Endothelial cell of umbilical vein (primary cell): ENCODE data around the gene VAT1. TPM values are rescaled to one million over a fixed set of nuclear protein-coding genes. Genes with fewer than 3 reads are reported as not detected.
A peak's percentile ranks its signal among the peaks of the same experiment; 100 is the strongest.
"Not testable (repeated sequence)": the region's sequence is repeated elsewhere in the genome, so short reads cannot be mapped to it uniquely, and the experiment has no call there.

Experiments
- BruUV-seq: library from RNA; stranded (reverse); fragments of 400-500 nt; replicated peaks from 2 replicates; lab custom pipeline; 2021; lab: Mats Ljungman, UMichigan
- CTCF ChIA-PET: fragments of 300-600, 350-600 bp; sonication (Branson Sonifier 250); formaldehyde crosslinking; loops from one replicate; lab custom pipeline; 2021; ENCODE audit warnings: antibody characterized with exemption, inconsistent platforms; lab: Charles Lee
- POLR2A ChIA-PET: fragments of 300-600, 350-600 bp; sonication (Branson Sonifier 250); formaldehyde crosslinking; loops from one replicate; lab custom pipeline; 2021; ENCODE audit warnings: antibody characterized with exemption, inconsistent platforms; lab: Charles Lee
- DNase-seq: peaks from one replicate; pipeline ENCODE4 v3.0.0-alpha.2; 2011; ENCODE audit warnings: low read depth, low spot score
- FAIRE-seq: peaks from 2 replicates; lab custom pipeline; 2011; peaks lifted over from hg19 to GRCh38; lab: Jason Lieb, UNC
- H2AFZ ChIP-seq: 2 replicates; pipeline ENCODE4 v1.6.0; 2012; ENCODE audit warnings: low read depth, low read length, control low read depth, inconsistent platforms
- H3K27ac ChIP-seq: 2 replicates; pipeline ENCODE4 v1.5.1; 2011; ENCODE audit warnings: low read depth, mild to moderate bottlenecking, control low read depth, low read length, moderate library complexity; ENCODE audit not compliant: insufficient read depth
- H3K27me3 ChIP-seq, 2 experiments: 2 replicates each; pipeline versions ENCODE4 v1.6.0 to v1.6.1; 2011; ENCODE audit warnings: low read length in 2 of 2, mixed read lengths in 1 of 2; ENCODE audit not compliant: control insufficient read depth in 2 of 2, insufficient read depth in 2 of 2
- H3K36me3 ChIP-seq, 2 experiments: 2 replicates in 1 of 2; 3 replicates in 1 of 2; pipeline ENCODE4 v1.5.1; 2011; ENCODE audit warnings: low read length in 2 of 2, mild to moderate bottlenecking in 1 of 2, moderate library complexity in 1 of 2; ENCODE audit not compliant: control insufficient read depth in 2 of 2, insufficient read depth in 2 of 2; ENCODE audit errors: extremely low read depth in 1 of 2
- H3K4me1 ChIP-seq: 3 replicates; pipeline ENCODE4 v1.5.1; 2011; ENCODE audit warnings: mild to moderate bottlenecking, low read length; ENCODE audit not compliant: control insufficient read depth, insufficient read depth; ENCODE audit errors: extremely low read depth
- H3K4me2 ChIP-seq: 2 replicates; pipeline ENCODE4 v1.6.1; 2011; ENCODE audit warnings: low read length, control low read depth, mixed read lengths; ENCODE audit not compliant: insufficient read depth
- H3K4me3 ChIP-seq, 3 experiments: fragments of 200-600 bp in 1 of 3; sonication (generic), shearing (Covaris generic) in 1 of 3; replicated peaks in 1 of 3; 2 replicates each; pipeline ENCODE4 v1.5.1; 2011 to 2016; ENCODE audit warnings: control low read depth in 3 of 3, low read length in 3 of 3, mild to moderate bottlenecking in 2 of 3, inconsistent platforms in 1 of 3, low read depth in 1 of 3, moderate library complexity in 1 of 3; ENCODE audit not compliant: insufficient read depth in 1 of 3
- H3K79me2 ChIP-seq: 2 replicates; pipeline ENCODE4 v1.6.0; 2012; ENCODE audit warnings: low read length, inconsistent platforms; ENCODE audit not compliant: control insufficient read depth, insufficient read depth
- H3K9ac ChIP-seq: replicated peaks from 2 replicates; pipeline ENCODE3; 2011; ENCODE audit warnings: low read length, control low read depth; ENCODE audit not compliant: insufficient read depth; ENCODE audit errors: extremely low read depth
- H3K9me1 ChIP-seq: replicated peaks from 3 replicates; pipeline ENCODE4 v1.6.0; 2011; ENCODE audit warnings: mild to moderate bottlenecking, low read length; ENCODE audit not compliant: control insufficient read depth, insufficient read depth; ENCODE audit errors: extremely low read depth
- H3K9me3 ChIP-seq: replicated peaks from 2 replicates; pipeline ENCODE4 v1.5.1; 2012; ENCODE audit warnings: low read length, inconsistent platforms; ENCODE audit not compliant: control insufficient read depth, insufficient read depth
- H4K20me1 ChIP-seq: replicated peaks from 2 replicates; pipeline ENCODE3; 2011; ENCODE audit warnings: mild to moderate bottlenecking, low read length; ENCODE audit not compliant: control insufficient read depth, insufficient read depth; ENCODE audit errors: extremely low read depth
- GATA2 ChIP-seq: IDR thresholded peaks from 2 replicates; pipeline ENCODE4 v1.7.0; 2011; ENCODE audit warnings: low read depth, mild to moderate bottlenecking, moderate library complexity, mixed read lengths, low read length; ENCODE audit not compliant: insufficient read length, insufficient read depth
- JUN ChIP-seq: IDR thresholded peaks from 2 replicates; pipeline ENCODE4 v1.6.1; 2011; ENCODE audit warnings: borderline replicate concordance, low read depth; ENCODE audit not compliant: insufficient read length, insufficient read depth
- MYC ChIP-seq: IDR thresholded peaks from one replicate; pipeline ENCODE4 v1.6.1; 2011; ENCODE audit warnings: mild to moderate bottlenecking, low read depth, low read length
- POLR2A ChIP-seq: IDR thresholded peaks from 2 replicates; pipeline ENCODE4 v1.6.1; 2012; ENCODE audit warnings: low read depth, mild to moderate bottlenecking, control low read depth, low read length
- dilution Hi-C: fragments of 300-500 bp; cut with MboI; formaldehyde crosslinking; loops from one replicate; pipeline ENCODE4 v1.15.0; 2019; ENCODE audit warnings: low sequenced_read_pairs; ENCODE audit not compliant: extremely low pct_ligation_motif_present
- intact Hi-C: fragments of 100-400 bp; cut with micrococcal nuclease; formaldehyde crosslinking; loops from one replicate; pipeline ENCODE4 v1.10.0; 2022
- polyA plus RNA-seq, 4 experiments: library from polyadenylated mRNA; depleted of rRNA in 3 of 4; stranded (reverse) in 3 of 4; unstranded in 1 of 4; fragments of >200 nt; gene quantifications; 2 replicates each; pipeline versions ENCODE4 v1.2.1 to v1.2.3, GENCODE V29; 2011 to 2012; ENCODE audit warnings: missing spikeins in 1 of 4
- total RNA-seq: library from RNA; stranded (reverse); gene quantifications from 2 replicates; pipeline ENCODE4 v1.2.3, GENCODE V29; 2021
- TF ChIP-seq, protein P1 (sequence below): IDR thresholded peaks from 2 replicates; pipeline ENCODE4 v1.6.1; 2011; ENCODE audit not compliant: insufficient read depth, insufficient read length

Gene VAT1
- total and polyA plus RNA-seq, 2 donors (not counting 3 experiments of a cell fraction or from before 2014, with no cell fraction given), result 339 to 482 TPM

- H3K4me1 ChIP-seq, result peaks cover 17% of the 10 kb centered on the region
- FAIRE-seq (no peak), DNase-seq (no peak)
- POLR2A ChIA-PET, result no interaction called here
- BruUV-seq, result no TSS peak
- CTCF ChIA-PET, result interaction anchor here (2.2 kb wide), 1 partner anchor 18 kb away, joined by 15 read pairs; the partner anchor contains the start of gene RPL27
- dilution Hi-C loops, result no loop called here
- no peaks in the 10 kb centered on the region for H3K27me3 ChIP-seq
- H3K4me2 ChIP-seq, result peak within 1 kb of the TSS; percentile 59
- H3K27ac ChIP-seq, result peak within 1 kb of the TSS; percentile 1
- H4K20me1 ChIP-seq, result no peaks in the 10 kb centered on the region
- peak within 1 kb of the TSS; percentile 42 for H3K9ac ChIP-seq
- H3K79me2 ChIP-seq, result peaks cover 11% of the 10 kb centered on the region
- TF ChIP-seq JUN, result no peak
- TF ChIP-seq POLR2A, result no peak
- TF ChIP-seq MYC, result no peak
- no peak for TF ChIP-seq GATA2
- TF ChIP-seq, protein P1, sequence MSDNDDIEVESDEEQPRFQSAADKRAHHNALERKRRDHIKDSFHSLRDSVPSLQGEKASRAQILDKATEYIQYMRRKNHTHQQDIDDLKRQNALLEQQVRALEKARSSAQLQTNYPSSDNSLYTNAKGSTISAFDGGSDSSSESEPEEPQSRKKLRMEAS, result no peak
- H3K4me3 ChIP-seq, result peak within 1 kb of the TSS; percentile 10 to 88 (median 11)
- peak within 1 kb of the TSS; percentile 70 for H2AFZ ChIP-seq
- H3K9me1 ChIP-seq, result no peaks in the 10 kb centered on the region
- H3K9me3 ChIP-seq, result no peaks in the 10 kb centered on the region
- no peaks in the 10 kb centered on the region for H3K36me3 ChIP-seq
- intact Hi-C loops, result loop anchor here (1.0 to 2.0 kb wide), 2 partner anchors 15 to 19 kb away; partner anchors contain the start of genes AARSD1 and RPL27
Measured at GRCh38 chr17:42979511-42980273, 42.5 kb downstream of the VAT1 start, which contains the start of gene PTGES3L. PTGES3L (minus strand) TSS chr17:42980080; CDS start chr17:42980053, 27 bp downstream.

GRCh38 chr17:42975701-42976100 lies 46.5 kb downstream of the VAT1 start:
- dilution Hi-C loops, H3K4me3 ChIP-seq, intact Hi-C loops, H3K79me2 ChIP-seq, H3K27ac ChIP-seq, H3K9me1 ChIP-seq, POLR2A ChIA-PET, DNase-seq, H3K27me3 ChIP-seq, H3K4me1 ChIP-seq, H3K9me3 ChIP-seq, H3K4me2 ChIP-seq, BruUV-seq, FAIRE-seq, H2AFZ ChIP-seq, H3K9ac ChIP-seq, H3K36me3 ChIP-seq, H4K20me1 ChIP-seq: not testable (repeated sequence)
- CTCF ChIA-PET, result interaction anchor here (0.7 to 1.0 kb wide), 2 partner anchors 8 to 22 kb away, joined by 3 to 4 read pairs; partner anchors contain the start of gene RPL27
